Fibroblast of skin of left biceps (primary cell): ENCODE data around the gene C3orf22.

ENCODE experiments used
- DNase-seq, 2 experiments: peaks; one replicate each; pipeline ENCODE4 v3.0.0-alpha.2; 2013; ENCODE audit warnings: low read depth in 2 of 2

C3orf22 gene

GRCh38 chr3:126527455-126528211 lies 31.1 kb downstream of the C3orf22 start:
- no peak for DNase-seq

DNA sequence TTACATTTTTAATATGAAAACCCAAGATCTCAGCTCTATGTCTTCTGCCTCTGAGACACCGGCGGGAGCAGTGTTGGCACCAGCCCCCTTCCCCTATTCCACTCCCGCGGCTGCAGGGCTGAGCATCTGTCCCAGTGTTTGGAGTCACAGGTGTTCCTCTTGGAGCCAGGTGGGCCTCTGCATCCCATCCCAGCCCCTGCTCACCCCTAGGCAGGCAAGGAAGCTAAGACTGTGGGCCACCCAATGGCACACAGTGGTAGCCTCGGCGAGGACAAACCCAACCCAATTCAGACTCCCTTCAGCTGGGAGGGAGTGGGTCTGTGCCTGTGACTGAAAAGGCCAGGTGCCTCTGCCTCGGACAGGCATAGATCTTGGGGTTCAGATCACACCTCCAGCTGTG lies 31.7 kb downstream of the C3orf22 start:
- DNase-seq = no peak

DNA sequence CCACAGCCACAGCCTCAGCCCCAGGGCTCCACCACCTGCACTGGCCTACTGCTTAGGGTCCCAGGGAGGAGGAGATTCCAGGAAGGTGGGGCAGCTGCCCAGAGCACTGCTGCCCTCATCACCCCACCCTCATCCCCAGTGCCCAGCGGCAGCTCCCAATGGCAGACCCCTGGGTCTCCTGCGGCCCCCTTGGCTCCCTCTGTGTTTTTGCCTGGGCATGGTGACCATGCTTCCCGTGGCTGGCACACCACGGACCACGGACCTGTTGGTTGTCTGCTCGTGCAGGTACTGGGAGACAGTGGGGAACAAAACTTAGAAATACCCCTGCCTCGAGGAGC lies 32.1 kb downstream of the C3orf22 start:
- no peak for DNase-seq

DNA sequence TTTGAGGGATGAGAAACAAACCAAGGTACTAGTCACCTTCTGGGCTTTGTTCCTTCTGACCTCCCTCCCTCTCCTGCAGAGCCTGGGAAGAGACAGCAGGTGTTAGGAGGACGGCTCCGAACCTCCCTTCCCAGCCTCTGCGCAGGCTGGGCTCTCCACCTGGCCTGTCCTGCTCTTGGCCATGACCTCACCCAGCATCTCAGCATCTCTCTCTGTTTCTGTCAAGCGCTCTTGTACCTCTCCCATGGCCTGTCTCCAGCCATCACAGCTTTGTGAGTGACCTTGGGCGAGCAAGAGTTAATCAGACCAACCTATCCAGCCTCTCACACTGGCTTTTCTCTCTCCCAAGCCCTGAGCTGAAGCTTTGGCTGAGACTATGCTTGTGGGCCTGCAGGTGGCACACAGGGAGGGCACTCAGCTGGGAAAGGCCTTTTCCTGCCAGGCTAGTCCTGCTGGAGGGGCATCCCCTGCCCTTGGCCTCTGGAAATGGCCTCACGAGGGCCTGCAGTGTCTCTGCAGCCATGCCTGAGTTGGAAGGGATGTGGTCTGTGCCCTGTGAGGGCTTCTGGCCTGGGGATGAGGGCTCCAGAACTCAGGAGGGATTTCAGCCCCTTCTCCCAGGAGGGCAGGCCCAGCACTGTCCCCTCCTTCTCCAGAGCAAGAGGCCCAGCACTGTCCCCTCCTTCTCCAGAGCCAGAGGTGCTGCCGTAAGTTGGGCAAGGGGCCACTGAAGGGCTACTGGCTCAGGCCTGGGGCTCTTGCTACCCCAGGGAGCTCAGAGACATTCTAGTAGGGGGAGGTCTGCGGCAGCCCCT lies 32.7 kb downstream of the C3orf22 start:
- no peak for DNase-seq

DNA sequence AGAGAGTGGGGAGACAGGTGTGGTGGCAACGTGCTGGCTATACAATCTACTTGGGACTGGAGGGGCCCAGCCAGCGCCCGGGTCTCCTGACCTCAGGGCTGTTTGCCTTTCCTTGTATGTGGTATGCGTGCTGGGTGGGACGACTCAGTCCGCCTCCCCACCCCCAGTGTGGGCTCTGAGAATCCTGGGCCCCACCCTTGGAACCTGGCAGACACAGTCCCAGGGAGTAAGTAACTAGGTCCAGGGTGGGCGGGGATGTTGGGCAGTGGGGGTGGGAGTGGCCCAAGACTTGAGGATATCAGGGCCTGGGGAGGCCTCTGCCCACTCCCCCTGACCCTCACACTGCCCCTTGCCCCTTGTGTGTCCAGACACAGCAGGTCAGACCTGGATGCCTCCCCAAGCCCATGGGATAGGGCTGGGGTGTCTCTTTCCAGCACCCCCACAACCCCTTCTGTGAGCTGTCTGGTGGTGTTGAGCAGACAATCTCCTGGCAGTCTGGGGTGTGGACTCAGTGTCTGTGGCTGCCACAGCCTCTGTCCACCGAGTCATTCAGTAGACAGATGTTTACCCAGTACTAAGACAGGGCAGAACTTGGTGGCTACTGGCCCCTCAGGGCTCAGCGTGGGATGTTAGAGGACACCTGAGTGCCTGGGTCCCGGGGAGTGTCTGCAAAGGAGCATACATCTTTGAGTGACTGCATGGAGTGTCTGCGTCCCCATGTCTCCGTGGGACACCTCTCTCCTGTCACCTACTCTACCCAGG lies 33.5 kb downstream of the C3orf22 start:
- DNase-seq = no peak

DNA sequence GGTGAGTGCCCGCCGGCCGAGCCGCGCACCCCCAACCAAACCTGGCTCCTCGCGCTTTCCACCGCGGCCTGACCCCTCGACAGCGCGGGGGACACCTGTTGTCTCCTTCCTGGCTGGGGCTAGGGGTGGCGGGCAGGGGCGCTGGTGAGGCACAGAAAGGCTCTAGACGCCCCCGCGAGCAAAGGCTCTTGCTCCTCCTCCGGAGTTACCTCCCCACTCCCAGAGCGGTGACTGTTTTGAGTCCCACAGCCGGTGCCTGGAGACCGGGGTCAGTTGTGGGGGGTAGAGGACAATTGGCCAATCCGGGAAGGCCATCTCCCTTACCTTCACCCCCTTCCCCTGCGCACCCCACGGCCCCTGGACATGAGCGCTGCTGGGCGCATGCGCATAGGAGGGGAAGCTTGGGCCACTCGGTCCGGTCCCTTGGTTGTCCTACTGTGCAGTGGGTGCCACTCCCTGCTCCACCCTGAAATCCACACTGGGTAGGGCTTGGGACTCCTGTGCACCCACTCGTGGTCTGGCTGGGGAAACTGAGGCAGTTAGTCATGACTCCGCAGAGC lies 34.2 kb downstream of the C3orf22 start:
- DNase-seq = no peak

DNA sequence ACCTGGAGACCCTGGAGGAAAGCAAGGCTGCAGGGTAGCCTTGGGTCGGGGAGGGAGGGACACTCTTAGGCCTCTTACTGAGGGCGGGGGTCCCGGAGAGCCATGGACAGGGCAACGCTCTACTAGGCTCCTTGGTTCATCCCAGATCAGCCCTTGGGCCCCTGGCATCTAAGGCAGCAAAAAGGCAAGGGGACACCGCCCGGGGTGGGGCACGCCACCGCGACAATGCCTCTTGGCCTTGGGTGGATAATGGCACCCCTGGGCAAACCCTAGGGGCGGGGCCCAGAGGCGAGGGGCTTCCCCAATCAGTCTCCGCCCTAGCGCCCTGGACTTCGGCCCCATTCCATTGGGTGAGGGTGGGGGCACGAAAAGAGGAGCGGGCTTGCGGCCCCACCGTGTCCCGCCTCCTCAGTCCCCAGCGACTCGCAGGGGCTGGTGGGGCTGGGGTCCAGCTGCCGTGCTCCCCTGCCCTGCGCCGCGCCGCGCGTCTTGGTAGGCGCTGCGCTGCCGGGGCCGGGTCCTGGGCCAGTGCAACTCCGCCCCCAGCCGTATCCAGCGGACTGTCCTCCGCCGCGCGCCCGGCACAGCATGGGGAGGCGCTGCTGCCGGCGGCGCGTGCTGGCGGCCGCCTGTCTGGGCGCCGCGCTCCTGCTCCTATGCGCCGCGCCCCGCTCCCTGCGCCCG lies 34.8 kb downstream of the C3orf22 start, which contains the start of gene CHST13:
CHST13 (plus strand) TSS at position 411 of the 684 bp plus-strand sequence; CDS start at position 589, 178 bp downstream.
- DNase-seq = no peak

DNA sequence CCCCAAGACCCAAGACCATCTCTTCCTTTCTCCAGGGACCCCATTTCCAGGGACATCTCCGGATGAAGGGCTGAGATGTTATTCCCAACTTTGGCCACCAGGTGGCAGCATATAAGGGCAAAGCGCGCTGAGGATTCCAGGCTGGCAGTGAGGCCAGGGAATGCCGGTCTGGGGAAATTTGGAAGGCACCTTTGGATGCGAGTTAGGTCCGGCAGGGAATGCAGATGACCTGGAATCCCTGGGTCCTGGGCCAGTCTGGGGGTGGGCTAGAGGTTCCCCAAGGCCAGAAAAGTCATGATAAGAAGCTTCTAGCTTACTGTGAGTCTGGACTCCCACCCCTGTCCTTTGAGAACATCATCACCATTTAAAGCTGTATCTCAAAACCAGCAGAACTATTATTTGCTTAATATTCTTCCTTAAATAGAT lies 36.4 kb downstream of the C3orf22 start:
- DNase-seq = no peak

DNA sequence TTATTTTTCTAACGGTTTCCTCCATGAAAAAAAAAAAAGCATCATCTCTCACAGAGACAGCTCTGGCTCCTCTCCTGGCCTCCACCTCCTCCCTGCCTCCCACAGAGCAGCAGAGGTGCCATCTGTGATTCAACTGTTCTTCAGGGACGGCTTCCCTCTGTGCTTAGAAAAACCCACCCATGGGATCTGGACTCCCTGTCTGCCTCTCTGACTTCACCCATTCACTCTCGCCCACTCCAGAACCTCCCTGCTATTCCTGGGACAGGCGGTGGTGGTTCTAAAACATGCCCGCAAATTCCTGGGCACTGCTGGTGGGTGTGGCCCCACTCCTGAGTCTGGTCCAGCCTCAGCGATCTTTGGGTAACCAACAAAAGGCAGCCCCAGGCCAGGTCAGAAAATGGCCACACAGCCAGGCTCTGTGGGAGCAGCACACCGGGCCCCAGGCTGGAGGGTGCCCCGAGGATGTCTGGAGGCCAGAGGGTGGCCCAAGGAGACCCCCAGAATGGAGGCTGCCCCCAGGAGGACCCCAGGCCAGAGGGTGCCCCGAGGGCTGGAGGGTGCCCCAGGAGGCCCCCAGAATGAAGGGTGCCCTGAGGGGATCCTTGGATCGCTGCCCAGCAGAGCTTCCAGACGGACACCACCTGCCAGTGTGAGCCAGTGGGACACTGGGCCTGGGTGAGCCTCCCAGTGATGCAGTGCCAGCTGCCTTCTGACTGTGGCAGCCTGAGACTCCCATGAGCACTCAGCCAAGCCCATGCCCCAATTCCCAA lies 37.4 kb downstream of the C3orf22 start:
- DNase-seq = no peak

DNA sequence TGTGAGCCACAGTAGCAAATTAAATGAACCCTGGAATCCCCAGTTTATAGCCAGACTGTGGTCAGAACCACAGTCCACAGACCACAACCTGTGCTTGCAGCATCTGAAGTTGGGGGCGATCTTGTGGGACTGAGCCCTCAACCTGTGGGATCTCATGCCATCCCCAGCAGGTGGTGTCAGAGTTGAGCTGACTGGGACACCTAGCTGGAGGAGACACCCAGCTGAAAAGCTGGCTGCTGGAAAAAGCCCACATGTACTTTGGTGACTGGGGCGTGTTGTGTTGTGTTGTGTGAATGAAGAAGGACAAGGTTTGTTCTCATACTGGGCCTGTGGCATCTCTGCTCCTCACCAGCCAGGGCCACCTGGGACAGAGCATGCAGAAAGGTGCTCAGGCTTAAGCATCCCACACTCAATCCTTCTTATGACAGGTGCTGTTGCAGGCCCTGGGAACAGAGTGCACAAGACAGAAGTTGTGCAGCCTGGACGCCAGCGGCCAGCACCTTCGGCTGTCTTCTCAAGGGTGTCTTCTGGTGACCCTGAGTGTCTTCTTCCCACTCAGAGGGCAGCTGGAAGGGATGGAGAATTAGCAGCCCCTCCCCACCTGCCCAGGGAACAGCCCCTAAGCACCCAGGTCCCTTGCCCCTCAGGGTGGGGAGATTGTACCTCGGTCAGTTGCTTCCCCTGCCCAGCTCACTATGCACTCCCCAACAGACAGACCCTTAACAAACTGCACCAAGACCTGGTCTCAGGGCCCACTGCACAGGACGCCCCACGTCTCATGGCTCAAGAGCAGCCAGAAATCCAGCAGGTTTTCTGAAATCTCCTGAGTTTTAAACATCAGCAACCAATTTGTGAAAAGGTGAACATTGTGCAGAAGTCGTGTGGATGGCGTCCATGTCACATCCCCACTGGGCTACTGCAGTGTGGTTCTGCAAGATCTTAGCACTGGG lies 39.0 kb downstream of the C3orf22 start:
- DNase-seq = no peak

DNA sequence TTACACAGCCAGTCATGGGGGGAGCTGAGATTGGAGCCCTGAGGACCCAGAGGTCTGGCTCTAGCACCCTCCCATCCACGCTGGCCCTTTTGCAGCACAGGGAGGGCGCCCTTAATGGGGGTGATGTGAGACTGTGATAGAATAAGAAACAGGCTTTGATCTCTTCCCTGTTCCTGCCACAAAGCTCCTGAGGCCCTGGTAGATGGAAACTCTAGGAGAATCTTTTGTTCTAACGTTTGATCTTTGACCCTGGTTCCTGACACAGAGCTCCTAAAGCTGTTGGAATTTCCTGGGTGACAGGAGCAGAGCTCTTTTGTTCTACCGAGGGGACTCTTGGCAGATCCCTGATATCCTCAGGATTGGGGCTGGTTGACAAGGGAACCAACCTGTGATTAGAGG lies 40.0 kb downstream of the C3orf22 start:
- DNase-seq = no peak

GRCh38 chr3:126517986-126518778 lies 40.5 kb downstream of the C3orf22 start:
- DNase-seq = no peak

GRCh38 chr3:126517291-126517951 lies 41.3 kb downstream of the C3orf22 start, which contains the start of gene UROC1:
Gene UROC1, minus strand, starts transcription at chr3:126517773. Its CDS starts 54 bp downstream, at chr3:126517719.
- DNase-seq = no peak

GRCh38 chr3:126516936-126517290 lies 41.8 kb downstream of the C3orf22 start:
- DNase-seq = no peak

GRCh38 chr3:126516152-126516935 lies 42.4 kb downstream of the C3orf22 start:
- DNase-seq = no peak

DNA sequence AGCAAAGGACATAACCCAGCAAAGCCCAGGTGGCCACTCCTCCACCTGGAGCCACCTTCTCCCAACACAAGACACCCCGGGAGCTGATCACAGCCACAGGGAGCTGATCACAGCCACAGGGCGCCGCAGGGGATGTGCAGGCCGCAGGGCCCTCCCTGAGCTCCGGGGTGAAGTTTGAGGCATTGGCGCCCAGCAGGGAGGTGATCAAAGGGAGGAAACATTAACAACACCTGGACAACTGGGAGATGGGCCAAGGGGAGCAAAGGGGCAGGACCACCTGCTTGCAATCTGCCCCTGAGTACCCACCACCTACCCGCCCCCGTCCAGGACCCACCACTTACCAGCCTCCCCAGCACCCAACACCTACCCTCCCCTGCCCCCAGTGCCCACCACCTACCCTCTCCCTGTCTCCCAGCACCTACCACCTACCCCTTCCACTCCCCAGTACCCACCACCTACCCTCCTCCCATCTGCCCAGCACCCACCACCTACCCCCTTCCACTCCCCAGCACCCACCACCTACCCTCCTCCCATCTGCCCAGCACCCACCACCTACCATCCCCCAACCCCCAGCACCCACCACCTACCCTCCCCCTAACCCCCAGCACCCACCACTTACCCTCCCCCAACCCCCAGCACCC lies 43.5 kb downstream of the C3orf22 start:
- DNase-seq = no peak

DNA sequence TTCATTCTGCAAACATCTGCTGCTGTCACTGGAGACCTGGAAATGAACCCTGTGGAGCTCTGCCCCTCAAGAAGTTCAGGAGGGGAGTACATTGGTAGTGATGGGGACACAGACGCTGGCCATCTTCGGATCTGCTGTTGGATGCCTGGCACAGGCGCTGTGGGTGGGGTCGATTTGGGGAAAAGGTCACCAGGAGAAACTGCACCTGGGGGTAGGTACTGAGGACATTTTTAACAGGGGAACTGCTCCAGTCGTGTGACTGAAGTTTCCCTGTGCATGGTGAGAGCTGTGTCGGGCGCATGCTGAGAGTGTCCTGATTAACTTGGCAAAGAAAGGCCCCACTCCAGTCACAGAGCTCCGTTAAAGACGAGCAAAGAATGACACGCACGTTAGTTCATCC lies 44.6 kb downstream of the C3orf22 start:
- no peak for DNase-seq
